Measurements from ENCODE around the gene LHFPL3. TPM values are rescaled to one million over a fixed set of nuclear protein-coding genes. Genes with fewer than 3 reads are reported as not detected.

The LHFPL3 gene
- total and polyA plus RNA-seq, 2 of the 13 experiments (the other 11 are each of a cell fraction or from before 2014, with no cell fraction given): not detected

GRCh38 chr7:104341546-104341945, 13.1 kb downstream of the LHFPL3 start (continued):
- TF ChIP-seq, protein P1, sequence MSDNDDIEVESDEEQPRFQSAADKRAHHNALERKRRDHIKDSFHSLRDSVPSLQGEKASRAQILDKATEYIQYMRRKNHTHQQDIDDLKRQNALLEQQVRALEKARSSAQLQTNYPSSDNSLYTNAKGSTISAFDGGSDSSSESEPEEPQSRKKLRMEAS (IDR thresholded peaks at IDR 0.05): no peak
- TF ChIP-seq CC2D1A (CRISPR knock-in tag; IDR thresholded peaks at IDR 0.05) (no peak), ZNF225 (CRISPR knock-in tag; IDR thresholded peaks at IDR 0.05) (no peak), SMC3 (IDR thresholded peaks at IDR 0.05; ENCODE audit: low read length) (peak; percentile 41; the same call in 1 of the 2 replicates), KDM3A (CRISPR knock-in tag; IDR thresholded peaks at IDR 0.05; ENCODE audit: low read depth) (no peak), ZSCAN12 (CRISPR knock-in tag; IDR thresholded peaks at IDR 0.05) (no peak), ATF3 (CRISPR knock-in tag; IDR thresholded peaks at IDR 0.05) (no peak), ZBTB43 (CRISPR knock-in tag; conservative IDR thresholded peaks at IDR 0.05) (no peak), REST (IDR thresholded peaks at IDR 0.05; ENCODE audit: borderline replicate concordance in 1 of 2, low read depth in 1 of 2, low read length in 2 of 2) (no peak), TCF7 (IDR thresholded peaks at IDR 0.05; ENCODE audit: low read depth) (no peak)
- TF ChIP-seq, protein P2, sequence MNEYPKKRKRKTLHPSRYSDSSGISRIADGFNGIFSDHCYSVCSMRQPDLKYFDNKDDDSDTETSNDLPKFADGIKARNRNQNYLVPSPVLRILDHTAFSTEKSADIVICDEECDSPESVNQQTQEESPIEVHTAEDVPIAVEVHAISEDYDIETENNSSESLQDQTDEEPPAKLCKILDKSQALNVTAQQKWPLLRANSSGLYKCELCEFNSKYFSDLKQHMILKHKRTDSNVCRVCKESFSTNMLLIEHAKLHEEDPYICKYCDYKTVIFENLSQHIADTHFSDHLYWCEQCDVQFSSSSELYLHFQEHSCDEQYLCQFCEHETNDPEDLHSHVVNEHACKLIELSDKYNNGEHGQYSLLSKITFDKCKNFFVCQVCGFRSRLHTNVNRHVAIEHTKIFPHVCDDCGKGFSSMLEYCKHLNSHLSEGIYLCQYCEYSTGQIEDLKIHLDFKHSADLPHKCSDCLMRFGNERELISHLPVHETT (CRISPR knock-in tag; conservative IDR thresholded peaks at IDR 0.05): no peak
